HEK293 (cell line): ENCODE results near the gene NUDT22.

Experiments
- CTCF ChIA-PET: fragments of 350-600 bp; formaldehyde crosslinking; extraction: SDS; loops from one replicate; lab custom pipeline; 2021; ENCODE audit warnings: antibody characterized with exemption; lab: Yijun Ruan, JAX
- POLR2A ChIA-PET: fragments of 300-600 bp; formaldehyde crosslinking; extraction: SDS; loops from one replicate; lab custom pipeline; 2020; ENCODE audit warnings: antibody characterized with exemption, inconsistent platforms; lab: Yijun Ruan, JAX
- H3K27ac ChIP-seq: fragments of 200-500 bp; sonication (Bioruptor generic); 2 replicates; pipeline ENCODE4 v1.5.1; 2014; ENCODE audit warnings: low read depth, low read length, control low read depth, inconsistent platforms; ENCODE audit errors: extremely low read depth
- H3K36me3 ChIP-seq, 2 experiments: fragments of 200-500 bp in 1 of 2; sonication (Bioruptor generic) in 1 of 2; 1 replicate in 1 of 2; 2 replicates in 1 of 2; pipeline ENCODE4 v1.5.1; 2014 to 2017; ENCODE audit warnings: inconsistent platforms in 2 of 2, low read length in 2 of 2; ENCODE audit not compliant: control insufficient read depth in 2 of 2, insufficient read depth in 1 of 2
- H3K4me1 ChIP-seq: fragments of 200-500 bp; sonication (Bioruptor generic); 2 replicates; pipeline ENCODE4 v1.5.1; 2014; ENCODE audit warnings: mild to moderate bottlenecking, low read length, inconsistent platforms; ENCODE audit not compliant: control insufficient read depth, insufficient read depth
- H3K4me3 ChIP-seq: 2 replicates; pipeline ENCODE4 v1.5.1; 2011; ENCODE audit warnings: low read depth, mild to moderate bottlenecking, control low read depth, low read length, moderate library complexity
- H3K9me3 ChIP-seq: fragments of 200-500 bp; sonication (Bioruptor generic); 2 replicates; pipeline ENCODE4 v1.5.1; 2014; ENCODE audit warnings: low read depth, low read length, inconsistent platforms; ENCODE audit not compliant: control insufficient read depth, insufficient read depth
- CTCF ChIP-seq: fragments of 450-650 bp; formaldehyde crosslinking; IDR thresholded peaks from 2 replicates; pipeline ENCODE4 v1.5.1; 2016; ENCODE audit warnings: missing biosample characterization, missing genetic modification characterization
- INSM2 ChIP-seq: fragments of 450-650 bp; formaldehyde crosslinking; IDR thresholded peaks from 2 replicates; pipeline ENCODE4 v1.5.1; 2016; ENCODE audit warnings: missing biosample characterization, missing genetic modification characterization
- REST ChIP-seq: fragments of 450-650 bp; formaldehyde crosslinking; IDR thresholded peaks from 2 replicates; pipeline ENCODE4 v1.5.1; 2016; ENCODE audit warnings: missing biosample characterization, missing genetic modification characterization
- SP2 ChIP-seq: fragments of 450-650 bp; formaldehyde crosslinking; IDR thresholded peaks from 2 replicates; pipeline ENCODE4 v1.5.1; 2016; ENCODE audit warnings: missing biosample characterization, missing genetic modification characterization
- ZBTB49 ChIP-seq: fragments of 450-650 bp; formaldehyde crosslinking; IDR thresholded peaks from 2 replicates; pipeline ENCODE4 v1.5.1; 2016; ENCODE audit warnings: missing biosample characterization, missing genetic modification characterization, low read depth
- ZFHX2 ChIP-seq: fragments of 450-650 bp; formaldehyde crosslinking; conservative IDR thresholded peaks from 2 replicates; pipeline ENCODE4 v1.5.1; 2016; ENCODE audit warnings: missing biosample characterization, missing genetic modification characterization
- ZFP37 ChIP-seq: fragments of 450-650 bp; formaldehyde crosslinking; IDR thresholded peaks from 2 replicates; pipeline ENCODE4 v1.5.1; 2016; ENCODE audit warnings: missing biosample characterization, missing genetic modification characterization
- ZFP69B ChIP-seq: fragments of 450-650 bp; formaldehyde crosslinking; IDR thresholded peaks from 2 replicates; pipeline ENCODE4 v1.5.1; 2016; ENCODE audit warnings: missing biosample characterization, missing genetic modification characterization
- ZNF366 ChIP-seq: fragments of 450-650 bp; formaldehyde crosslinking; conservative IDR thresholded peaks from 2 replicates; pipeline ENCODE4 v1.5.1; 2016; ENCODE audit warnings: missing biosample characterization, missing genetic modification characterization
- ZNF404 ChIP-seq: fragments of 450-650 bp; formaldehyde crosslinking; IDR thresholded peaks from 2 replicates; pipeline ENCODE4 v1.5.1; 2017; ENCODE audit warnings: missing biosample characterization, missing genetic modification characterization
- ZNF529 ChIP-seq: fragments of 450-650 bp; formaldehyde crosslinking; IDR thresholded peaks from 2 replicates; pipeline ENCODE4 v1.5.1; 2017; ENCODE audit warnings: missing genetic modification characterization, missing biosample characterization; ENCODE audit not compliant: insufficient replicate concordance
- ZNF747 ChIP-seq: fragments of 450-650 bp; formaldehyde crosslinking; IDR thresholded peaks from 2 replicates; pipeline ENCODE4 v1.5.1; 2016; ENCODE audit warnings: missing biosample characterization, missing genetic modification characterization

The NUDT22 gene

GRCh38 chr11:64207256-64208085, 18.6 kb upstream of the NUDT22 start:
- ChIA-PET POLR2A (interaction anchor here (0.7 to 4.7 kb wide), 5 partner anchors 19 to 77 kb away, joined by 3 to 32 read pairs (median 5); partner anchors contain the start of genes BAD, FKBP2, NUDT22 and STIP1), CTCF (interaction anchor here (0.5 to 4.7 kb wide), 4 partner anchors 31 to 148 kb away, joined by 3 to 78 read pairs (median 11); partner anchors contain the start of gene CATSPERZ)
- TF ChIP-seq CTCF (tag by site-specific recombination): no peak
- TF ChIP-seq SP2 (tag by site-specific recombination): 0 out of 2 replicates have a peak, but pooled peaks have one; percentile 10
- Histone ChIP-seq H3K36me3 (peaks cover 0 to 47% of the 10 kb centered on the region in 2 experiments; a peak in 2 of 3 replicates), H3K4me3 (no peak overlapping the region), H3K4me1 (0 out of 2 replicates have a peak, but pooled peaks cover 8% of the 10 kb centered on the region), H3K27ac (no peak overlapping the region), H3K9me3 (no peaks in the 10 kb centered on the region)

- ChIA-PET POLR2A (interaction anchor here (0.7 to 4.7 kb wide), 4 partner anchors 18 to 77 kb away, joined by 3 to 32 read pairs (median 5); partner anchors contain the start of genes BAD, NUDT22, STIP1 and TRPT1), CTCF (interaction anchor here (0.5 to 0.6 kb wide), 2 partner anchors 31 to 147 kb away, joined by 3 read pairs; no protein-coding TSS in a partner anchor)
- no peak overlapping the region for H3K27ac ChIP-seq
- H3K4me3 ChIP-seq: no peak overlapping the region
- peaks cover 0 to 39% of the 10 kb centered on the region in 2 experiments; a peak in 2 of 3 replicates for H3K36me3 ChIP-seq
- H3K4me1 ChIP-seq: 0 out of 2 replicates have a peak, but pooled peaks cover 8% of the 10 kb centered on the region
- TF ChIP-seq ZNF747 (no peak), ZFP69B (tag by site-specific recombination) (no peak), INSM2 (no peak), ZFP37 (tag by site-specific recombination) (no peak), ZNF529 (no peak), ZNF404 (no peak), ZBTB49 (tag by site-specific recombination) (no peak), REST (tag by site-specific recombination) (no peak), ZFHX2 (tag by site-specific recombination) (no peak), ZNF366 (tag by site-specific recombination) (no peak)
- no peaks in the 10 kb centered on the region for H3K9me3 ChIP-seq
Observed at GRCh38 chr11:64208086-64208795, 17.8 kb upstream of the NUDT22 start.
